Measurements from ENCODE around the gene DGLUCY.
"Not testable (repeated sequence)": the region's sequence is repeated elsewhere in the genome, so short reads cannot be mapped to it uniquely, and the experiment has no call there.

The DGLUCY gene

GRCh38 chr14:91094772-91095171 is 19.1 kb upstream of the DGLUCY start:
- no peak for TF ChIP-seq CTCF (IDR thresholded peaks at IDR 0.05; ENCODE audit: low read depth, low read length)
- no peak overlapping the region for H3K4me3 ChIP-seq (ENCODE audit: low read depth, low read length)

- H3K4me3 ChIP-seq (ENCODE audit: low read depth, low read length) = no peak overlapping the region
These were observed 18.7 kb upstream of the DGLUCY start for GRCh38 chr14:91095178-91095577.

DNA sequence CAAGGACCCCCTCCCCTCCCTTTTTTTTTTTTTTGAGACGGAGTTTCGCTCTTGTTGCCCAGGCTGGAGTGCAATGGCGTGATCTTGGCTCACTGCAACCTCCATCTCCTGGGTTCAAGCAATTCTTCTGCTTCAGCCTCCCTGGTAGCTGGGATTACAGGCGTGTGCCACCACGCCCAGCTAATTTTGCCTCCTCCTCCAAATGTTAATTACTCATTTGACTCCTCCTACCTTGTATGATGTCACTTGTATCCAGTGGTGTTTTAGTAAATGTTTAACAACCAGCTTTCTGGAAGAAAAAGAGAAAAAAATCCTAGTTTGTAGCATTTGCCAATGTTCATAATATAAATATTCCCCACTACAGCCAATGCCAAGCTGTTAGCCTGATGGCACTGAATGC is 16.2 kb upstream of the DGLUCY start:
- H3K4me3 ChIP-seq (ENCODE audit: low read depth, low read length) = not testable (repeated sequence)

More at GRCh38 chr14:91095178-91095577, 18.7 kb upstream of the DGLUCY start:
- TF ChIP-seq CTCF (IDR thresholded peaks at IDR 0.05; ENCODE audit: low read depth, low read length) = no peak

DNA sequence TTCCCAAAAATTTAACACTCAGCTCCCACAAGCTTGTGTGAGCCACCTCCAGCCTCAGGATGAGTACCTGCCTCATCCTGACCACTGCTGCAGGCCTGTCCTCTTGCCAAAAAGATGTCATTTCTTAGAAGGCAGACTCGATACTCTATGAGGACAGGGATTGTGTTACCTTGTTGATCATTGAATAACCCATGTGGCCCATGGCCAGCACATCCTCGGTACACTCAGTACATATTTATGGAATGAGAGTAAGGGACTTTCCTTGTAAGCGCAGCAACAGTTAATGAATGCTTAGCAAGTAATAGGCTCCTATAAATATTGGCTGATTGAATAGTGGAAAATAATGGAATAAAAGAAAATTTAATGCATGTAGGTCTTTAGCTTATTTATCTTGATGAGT is 15.3 kb upstream of the DGLUCY start:
- no peak for TF ChIP-seq CTCF (IDR thresholded peaks at IDR 0.05; ENCODE audit: low read depth, low read length)
- no peak overlapping the region for H3K4me3 ChIP-seq (ENCODE audit: low read depth, low read length)

DNA sequence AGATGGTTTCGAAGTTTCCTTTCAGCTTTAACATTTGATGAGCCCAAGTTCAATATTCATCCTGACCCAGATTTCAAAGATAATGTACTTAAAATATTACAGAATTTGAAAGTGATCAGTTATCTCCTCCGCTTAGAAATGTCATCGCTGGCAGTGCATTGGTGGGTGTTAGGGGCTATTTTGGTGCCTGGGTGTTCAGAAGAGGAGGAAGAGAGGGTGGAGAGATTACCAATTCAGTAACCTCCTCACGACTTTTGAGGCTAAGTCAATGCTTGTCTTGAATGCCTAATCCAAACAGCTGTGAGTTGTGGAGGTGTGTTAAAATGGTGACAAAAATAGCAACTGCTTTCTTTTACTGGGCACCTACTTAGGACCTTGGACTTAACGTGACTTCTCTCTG is 13.8 kb upstream of the DGLUCY start:
- H3K4me3 ChIP-seq (ENCODE audit: low read depth, low read length) = no peak overlapping the region
- TF ChIP-seq CTCF (IDR thresholded peaks at IDR 0.05; ENCODE audit: low read depth, low read length) = no peak

DNA sequence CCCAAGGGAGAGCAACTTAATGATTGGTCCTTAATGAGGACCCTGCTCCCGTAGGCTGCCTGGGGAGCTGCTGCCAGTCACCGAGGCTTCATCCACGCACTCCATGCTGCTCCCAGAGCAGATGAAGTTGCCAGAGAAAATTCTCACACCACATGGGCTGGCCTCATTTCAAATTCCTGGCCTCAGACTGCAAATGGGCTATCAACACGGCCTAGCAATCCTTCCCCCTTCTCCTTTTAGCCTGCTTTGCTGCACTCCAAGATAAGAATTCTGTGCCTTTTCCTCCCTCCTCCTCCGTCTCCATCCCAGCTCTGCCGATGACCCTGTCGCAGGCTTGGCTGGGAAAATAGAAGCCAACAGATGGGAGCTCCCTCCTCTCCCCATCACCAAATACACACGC is 10.8 kb upstream of the DGLUCY start:
- no peak overlapping the region for H3K4me3 ChIP-seq (ENCODE audit: low read depth, low read length)
- no peak for TF ChIP-seq CTCF (IDR thresholded peaks at IDR 0.05; ENCODE audit: low read depth, low read length)

DNA sequence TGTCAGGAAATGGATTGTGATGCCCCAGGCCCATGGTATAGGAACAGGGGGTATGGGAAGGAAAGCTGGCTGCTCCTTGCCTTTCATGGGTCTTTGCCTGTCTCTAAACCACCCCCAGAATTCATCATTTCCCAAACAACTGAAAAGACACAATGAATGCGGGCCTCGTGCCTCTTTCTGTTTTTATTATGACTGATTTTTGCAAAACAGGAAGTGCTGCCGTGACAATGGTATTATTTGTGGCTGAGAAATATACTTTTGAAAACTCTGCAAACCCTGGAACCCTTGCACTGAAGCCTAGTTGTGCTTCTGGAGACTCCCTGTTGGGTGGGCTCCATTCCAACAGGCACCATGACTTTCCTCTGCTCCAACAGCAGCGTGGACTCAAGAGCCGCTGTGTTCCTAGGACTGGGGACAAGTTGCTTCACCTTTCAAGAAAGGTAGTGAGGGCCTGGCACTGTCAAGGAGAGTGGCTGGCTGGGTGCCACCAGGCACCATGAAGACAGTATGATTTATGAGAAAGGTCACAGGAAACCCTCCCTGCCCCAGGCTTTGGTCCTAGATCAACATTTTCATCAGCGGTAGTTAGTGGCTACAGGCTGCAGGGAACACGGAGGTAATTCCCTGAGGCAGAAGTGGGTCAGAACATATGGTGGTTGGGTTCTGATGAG is 4.8 kb upstream of the DGLUCY start:
- TF ChIP-seq CTCF (IDR thresholded peaks at IDR 0.05; ENCODE audit: low read depth, low read length) = no peak
- no peak overlapping the region for H3K4me3 ChIP-seq (ENCODE audit: low read depth, low read length)

- no peak overlapping the region for H3K4me3 ChIP-seq (ENCODE audit: low read depth, low read length)
- no peak for TF ChIP-seq CTCF (IDR thresholded peaks at IDR 0.05; ENCODE audit: low read depth, low read length)
These were observed 2.4 kb upstream of the DGLUCY start for GRCh38 chr14:91111443-91111842.
